OCI-M1 (cell line): ENCODE data around the gene MTSS2.

ENCODE experiments used
- DNase-seq: peaks from one replicate; lab custom pipeline; 2025; lab: John Stamatoyannopoulos, UW

The MTSS2 gene

DNA sequence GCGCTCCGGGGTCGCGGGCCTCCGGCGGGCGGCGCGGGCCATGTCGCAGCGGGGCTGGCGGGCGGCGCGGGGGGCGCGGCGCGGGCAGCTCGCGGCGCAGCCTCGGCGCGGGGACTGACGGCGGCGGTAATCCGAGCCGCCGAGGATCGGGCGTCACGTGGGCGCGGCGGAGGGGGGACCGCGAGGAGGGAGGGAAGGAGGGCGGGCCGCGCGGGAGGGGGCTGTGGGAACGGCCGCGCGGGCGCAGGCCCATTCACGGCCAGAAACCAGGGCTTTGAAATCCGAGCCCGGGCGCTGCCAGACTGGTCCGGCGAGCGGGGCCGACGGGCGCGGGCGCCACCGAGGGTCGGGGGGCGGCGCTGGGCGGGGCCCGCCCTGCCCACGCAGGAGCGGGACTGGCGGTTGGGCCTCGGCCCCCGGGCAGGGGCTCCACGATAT, at the start of gene MTSS2:
TSS of gene MTSS2 (minus strand) at position 116 of the 438 bp plus-strand sequence. CDS start 262 bp downstream, outside the sequence.
- DNase-seq, result peak; percentile 77

- DNase-seq, result no peak
Observed at GRCh38 chr16:70735141-70735979, 49.5 kb upstream of the MTSS2 start.

GRCh38 chr16:70734522-70735095, 48.8 kb upstream of the MTSS2 start:
- no peak for DNase-seq

DNA sequence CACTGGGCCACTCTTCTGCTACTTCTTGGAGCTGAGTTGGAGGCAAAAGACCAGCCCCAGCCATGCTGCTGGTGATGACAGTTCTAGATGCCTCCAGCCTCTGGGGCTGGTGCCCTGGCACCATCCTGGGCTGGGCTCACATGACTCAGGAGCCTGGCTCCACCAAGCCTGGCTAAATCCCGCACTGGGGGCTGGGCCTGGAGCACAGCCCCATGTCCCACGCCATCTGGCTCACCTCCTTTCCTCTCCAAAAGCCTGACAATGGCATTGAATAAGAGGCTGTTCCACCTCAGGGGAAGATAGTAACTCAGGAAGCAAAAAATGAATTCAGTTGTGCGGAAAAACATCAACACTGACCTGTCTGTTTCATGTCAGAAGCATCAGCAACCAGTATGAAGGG, 45.1 kb upstream of the MTSS2 start:
- no peak for DNase-seq

GRCh38 chr16:70730031-70730430, 44.2 kb upstream of the MTSS2 start:
- DNase-seq, result no peak

DNA sequence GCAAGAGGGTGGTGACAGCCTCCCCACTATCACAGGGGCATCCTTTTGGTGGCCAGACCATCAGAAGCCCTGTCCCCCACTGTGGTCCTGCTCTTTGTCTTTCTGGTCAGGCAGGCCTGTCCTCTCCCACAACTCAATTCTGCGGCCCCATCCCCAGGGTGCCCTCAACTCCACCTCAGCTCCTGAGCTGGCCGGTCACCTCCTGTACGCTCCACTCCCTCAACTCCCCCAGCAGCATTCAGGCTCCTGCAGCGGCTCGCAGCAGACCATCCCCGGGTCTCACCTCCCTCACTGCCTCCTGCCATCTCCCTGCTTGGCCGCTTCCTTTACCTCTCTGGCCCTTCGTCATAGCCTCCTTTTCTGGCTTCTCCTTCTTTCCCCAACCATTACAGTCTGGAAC, 43.4 kb upstream of the MTSS2 start:
- no peak for DNase-seq

DNA sequence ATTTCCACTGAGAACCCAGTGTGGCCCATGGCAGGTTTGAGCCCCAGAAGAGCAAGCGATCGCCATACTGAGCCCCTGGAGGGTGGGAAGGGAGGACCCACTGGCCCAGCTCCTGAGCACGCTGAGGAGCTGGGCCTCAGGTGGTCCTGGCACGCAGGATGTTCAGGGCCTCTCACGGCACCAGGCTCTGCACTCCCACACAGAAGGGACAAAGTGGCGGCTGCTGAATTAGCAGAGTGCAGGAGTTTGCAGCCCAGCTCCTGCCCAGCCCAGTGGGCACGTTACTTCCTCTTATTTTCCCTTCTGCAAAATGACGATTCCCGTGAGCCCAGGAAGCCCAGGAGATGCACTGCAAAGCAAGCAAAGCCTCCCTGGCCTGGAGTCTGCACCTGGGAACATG, 42.3 kb upstream of the MTSS2 start:
- DNase-seq, result no peak

GRCh38 chr16:70726892-70727361, 41.1 kb upstream of the MTSS2 start:
- DNase-seq, result no peak

DNA sequence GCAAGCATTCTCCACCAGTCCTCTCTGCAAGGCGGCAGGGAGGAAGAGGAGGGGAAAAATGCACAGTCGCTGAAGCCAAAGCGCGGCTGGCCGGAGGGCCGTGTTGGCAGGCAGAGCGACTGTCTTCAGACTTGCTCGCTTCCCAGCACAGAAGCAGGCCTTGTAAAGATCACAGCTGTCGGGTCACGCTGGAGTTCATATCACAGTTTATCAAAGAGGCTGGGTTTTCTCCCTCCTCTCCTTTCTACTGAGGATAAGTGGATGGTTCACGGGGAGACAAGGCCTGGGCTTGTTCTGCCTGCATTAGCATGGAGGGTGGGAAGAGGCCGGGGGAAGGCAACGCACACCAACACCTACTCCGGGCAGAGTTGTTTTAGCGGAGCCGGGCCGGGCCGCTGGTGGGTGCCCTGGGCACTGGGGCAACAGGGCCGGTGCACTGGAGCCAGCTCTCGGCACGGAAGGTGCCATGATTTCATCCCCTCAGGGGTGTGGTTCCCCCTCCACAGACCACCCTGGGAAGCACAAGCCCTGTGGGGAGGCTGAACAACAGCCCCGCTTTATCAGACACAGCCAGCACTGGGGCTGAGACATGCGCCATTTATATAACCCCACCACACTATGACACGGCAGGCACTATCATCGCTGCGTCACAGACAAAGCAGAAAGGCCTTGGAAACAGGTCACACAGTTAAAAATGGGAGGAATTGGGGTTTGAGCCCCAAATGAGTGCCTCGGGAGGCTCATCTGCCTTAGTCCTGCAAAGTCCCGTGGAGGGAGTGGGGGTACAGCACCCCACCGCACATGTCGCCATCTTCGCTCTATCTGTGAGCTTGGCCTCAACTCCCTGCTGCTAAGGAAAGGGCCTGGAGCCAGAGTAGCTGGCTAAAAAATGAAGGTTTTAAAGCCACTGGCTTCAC, 40.3 kb upstream of the MTSS2 start:
- DNase-seq, result no peak

- DNase-seq, result no peak
Observed at GRCh38 chr16:70725024-70725911, 39.4 kb upstream of the MTSS2 start.

DNA sequence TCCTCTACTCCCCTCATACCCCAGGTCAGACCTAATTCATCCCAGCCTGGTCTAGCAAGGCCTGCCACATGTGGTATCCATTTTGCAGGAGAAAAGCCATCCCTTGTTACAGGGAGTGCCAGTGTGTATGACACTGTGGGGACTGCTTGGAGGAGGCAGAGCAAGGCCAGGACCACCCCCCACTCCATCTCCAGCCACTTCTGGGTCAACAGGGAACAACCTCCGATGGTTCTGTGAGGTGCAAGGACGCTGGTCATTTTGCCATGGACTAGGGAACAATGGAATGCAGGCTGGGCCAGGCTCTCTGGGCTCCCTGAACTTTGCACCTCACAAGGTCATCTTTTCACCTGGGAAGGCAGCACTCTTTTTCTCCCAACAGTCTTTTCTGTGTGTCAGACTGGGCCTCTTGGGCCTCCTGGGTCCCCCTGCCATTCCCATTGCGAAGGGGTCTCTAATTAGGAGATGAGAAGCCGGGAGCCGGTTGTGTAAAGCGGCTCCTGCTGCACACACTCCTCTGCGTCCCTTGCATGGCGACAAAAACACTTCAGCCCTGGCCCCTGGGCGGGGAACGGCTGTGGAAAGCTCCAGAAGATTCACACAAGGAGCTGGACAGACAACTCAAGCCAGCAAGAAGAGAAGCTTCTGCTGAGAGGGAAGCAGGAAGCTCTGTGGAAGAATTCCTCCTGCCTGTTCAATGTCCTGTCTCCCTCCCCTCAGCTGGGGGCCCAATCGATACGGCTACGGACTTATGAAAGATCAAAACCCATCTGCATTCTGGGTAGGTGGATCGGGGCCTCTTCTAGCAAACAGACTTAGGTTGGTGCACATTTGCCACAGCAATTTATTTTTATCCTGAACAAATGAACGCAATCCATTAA, 38.5 kb upstream of the MTSS2 start:
- DNase-seq, result no peak

DNA sequence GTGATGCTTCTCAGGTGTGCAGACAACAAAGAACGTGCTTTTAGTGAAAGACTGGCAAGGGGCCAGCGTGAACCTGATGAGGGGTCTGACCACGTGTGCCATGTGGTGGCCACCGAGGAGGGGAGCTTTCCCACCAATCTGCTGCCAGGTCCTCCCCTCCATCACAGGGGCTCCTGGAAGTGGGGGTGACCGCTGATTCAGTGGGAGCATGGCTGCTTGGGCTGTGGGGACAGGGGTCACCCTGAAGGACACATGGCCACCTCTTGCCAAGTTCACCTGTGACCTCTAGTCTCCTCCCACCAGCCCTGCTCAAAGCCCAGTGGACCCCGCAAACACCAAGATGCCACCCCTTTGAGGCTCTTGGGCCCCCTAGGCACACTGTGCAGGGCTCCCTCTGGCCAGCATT, 37.9 kb upstream of the MTSS2 start:
- no peak for DNase-seq

GRCh38 chr16:70721202-70721963, 35.5 kb upstream of the MTSS2 start:
- DNase-seq, result no peak

- DNase-seq, result no peak
Observed at GRCh38 chr16:70720425-70721201, 34.8 kb upstream of the MTSS2 start.

DNA sequence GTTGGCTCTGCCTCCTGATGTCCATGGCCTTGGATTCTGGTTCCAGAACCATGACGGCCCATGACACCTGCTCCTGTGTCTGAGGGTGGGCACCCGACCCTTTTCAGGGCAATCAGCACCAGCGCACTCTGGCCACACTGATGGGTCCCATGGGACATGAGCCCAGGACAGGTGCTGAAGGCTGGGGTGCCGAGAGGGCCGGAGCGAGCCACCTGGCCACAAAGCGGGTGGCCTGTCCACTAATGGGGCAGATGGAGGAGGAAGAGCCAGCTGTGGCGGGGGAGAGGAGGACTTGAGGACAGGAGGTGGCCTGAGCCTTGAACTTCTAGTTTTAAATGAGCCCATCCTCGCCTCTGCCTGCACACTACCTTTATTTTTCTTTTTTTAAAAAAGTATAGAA, 31.2 kb upstream of the MTSS2 start:
- DNase-seq, result no peak

- DNase-seq, result no peak
Observed at GRCh38 chr16:70715860-70716357, 30.1 kb upstream of the MTSS2 start.

- DNase-seq, result no peak
Observed at GRCh38 chr16:70715055-70715858, 29.4 kb upstream of the MTSS2 start.

DNA sequence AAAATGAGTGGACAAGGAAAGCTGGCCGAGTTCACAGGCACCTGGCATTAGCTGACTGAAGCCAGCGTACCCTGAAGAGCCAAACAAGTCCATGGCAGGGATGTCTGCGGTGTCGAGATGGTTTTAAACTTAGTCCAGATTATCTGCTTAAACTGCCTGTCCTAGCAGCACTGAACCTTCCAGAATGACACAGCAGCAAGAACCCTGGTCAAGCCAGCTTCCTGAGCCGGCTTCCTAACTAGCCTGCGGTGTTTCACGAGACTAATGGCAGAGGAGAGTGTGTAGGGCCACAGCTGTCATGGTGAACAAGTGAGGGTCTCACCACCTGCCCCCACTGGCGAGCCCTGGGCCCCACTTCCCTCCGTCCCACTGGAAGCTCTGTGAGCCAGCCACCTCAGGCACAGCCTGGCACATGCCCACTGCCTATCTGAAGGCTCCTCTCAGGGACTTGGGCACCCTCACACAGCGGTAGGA, 28.8 kb upstream of the MTSS2 start:
- DNase-seq, result no peak
